Endometrial microvascular endothelial cells (primary cell): ENCODE data around the gene ADAD1. TPM values are rescaled to one million over a fixed set of nuclear protein-coding genes. Genes with fewer than 3 reads are reported as not detected.

Experiments
- in situ Hi-C: cut with HindIII; loops from 2 replicates; pipeline ENCODE4 v1.10.0; 2017; ENCODE audit warnings: low sequenced_read_pairs, low pct_unique_long_range_greater_than_20kb; ENCODE audit errors: inconsistent ontology term
- total RNA-seq: library from RNA; depleted of rRNA; stranded (reverse); fragments of >200 nt; gene quantifications from one replicate; pipeline ENCODE4 v1.2.3, GENCODE V29; 2015; ENCODE audit errors: inconsistent ontology term

Gene ADAD1
- total RNA-seq, 1 donor from 2014 or later, result not detected

DNA sequence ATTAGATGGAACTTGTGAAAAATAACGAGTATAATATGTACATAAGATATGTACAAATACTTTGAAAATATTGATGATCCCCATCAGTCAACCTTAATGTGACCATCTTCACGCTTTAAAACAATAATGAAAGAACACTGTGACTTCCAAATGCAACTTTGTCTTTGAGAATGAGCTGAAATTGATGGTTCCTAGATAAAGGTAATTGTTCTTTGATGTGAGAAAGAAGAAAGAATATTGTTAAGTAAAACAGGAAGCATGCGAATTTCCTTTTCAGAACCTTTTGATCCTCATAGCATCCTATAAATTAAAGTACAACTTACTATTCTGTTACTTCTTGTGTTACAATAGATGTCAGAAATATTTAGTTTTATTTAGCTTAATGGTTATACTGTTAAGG lies 55.5 kb downstream of the ADAD1 start:
- in situ Hi-C loops, result no loop called here

DNA sequence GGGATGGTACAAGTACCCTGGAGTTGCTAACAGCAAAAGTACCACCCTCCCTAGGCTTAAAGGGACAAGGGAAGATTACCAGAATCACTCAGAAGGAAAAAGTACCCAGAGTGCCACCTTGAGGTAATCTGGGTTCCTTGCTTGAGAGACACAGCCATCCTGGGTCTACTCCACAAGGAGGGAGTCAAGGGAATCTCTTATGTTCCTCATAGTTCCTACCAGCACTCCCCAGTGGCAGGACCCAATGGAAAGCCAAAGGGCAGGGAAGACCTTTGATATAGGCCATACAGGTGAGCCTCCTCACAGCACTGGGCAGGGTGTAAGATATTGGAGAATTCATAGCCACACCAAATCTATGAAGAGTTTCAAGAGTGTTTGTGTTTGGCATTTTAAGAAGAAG lies 72.0 kb downstream of the ADAD1 start:
- in situ Hi-C loops, result no loop called here

DNA sequence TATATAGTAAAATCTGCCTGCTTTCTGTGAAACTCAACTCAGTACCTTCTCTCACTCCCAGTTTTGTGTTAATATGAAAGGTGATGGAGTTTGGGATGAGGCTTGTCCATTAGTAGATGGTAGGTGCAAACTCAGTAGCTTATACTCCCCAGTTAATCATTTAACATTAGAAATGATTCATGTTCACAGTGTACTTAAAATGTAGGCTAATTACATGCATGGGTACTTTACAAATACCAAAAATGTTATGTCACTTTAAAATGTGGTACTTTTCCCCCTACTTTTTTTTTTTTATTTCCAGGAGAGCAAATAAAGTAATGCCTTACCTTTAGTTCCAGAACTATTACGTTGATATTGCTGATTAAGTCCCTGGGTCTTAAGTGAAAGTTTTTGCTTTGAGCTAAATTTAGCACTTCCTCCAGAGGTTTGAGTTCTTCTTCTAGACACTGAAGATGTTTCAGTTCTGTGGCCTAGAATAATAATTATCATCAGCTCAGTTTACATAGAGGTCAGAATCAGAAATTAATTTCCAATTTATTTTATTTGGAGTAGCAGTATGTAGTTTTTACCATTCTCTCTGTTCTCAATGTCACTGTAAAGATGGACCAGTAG lies 74.7 kb downstream of the ADAD1 start:
- in situ Hi-C loops, result no loop called here

DNA sequence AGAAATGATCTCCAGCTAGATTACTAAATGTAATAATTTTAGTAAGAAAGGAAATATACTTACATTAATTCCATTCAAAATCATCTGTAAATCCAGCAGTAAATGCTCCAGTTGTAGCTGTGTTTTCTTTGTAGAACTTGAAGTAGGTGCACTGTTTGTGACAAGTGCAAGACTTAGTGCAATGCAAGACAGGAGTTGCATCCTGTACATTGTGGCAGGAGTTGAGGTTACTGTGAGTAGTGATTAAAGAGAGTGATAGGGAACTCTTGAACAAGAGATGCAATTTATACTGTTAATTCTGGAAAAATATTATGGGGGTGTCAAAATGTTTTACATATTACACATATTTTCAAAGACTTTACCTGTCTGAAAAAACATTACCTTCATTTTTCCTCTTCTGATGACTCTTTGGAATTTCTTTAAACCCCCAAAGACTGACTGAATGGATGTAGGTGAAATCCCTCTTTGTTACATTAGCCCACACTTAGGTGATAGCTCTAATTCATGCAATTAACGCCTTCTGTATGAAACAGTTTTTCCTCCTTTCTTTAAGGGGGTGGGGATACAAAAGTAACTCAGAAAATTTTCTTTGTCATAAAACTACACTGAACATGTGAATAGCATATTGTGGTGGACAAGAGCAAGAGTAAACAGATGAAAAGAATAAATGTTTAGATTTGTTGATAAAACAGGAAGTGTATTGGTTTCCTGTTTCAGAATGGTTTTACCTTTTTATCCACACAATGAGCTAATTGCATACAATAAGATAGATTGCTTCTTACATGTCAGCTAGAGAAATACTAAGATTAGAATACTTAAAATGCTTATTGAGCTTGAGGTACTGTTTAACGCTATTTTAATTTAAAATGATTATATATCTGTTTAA lies 77.7 kb downstream of the ADAD1 start, which contains the start of gene IL2:
Gene IL2 (minus strand): TSS at position 495 of the 886 bp plus-strand sequence. CDS start 285 bp downstream, at position 210.
- in situ Hi-C loops, result no loop called here

DNA sequence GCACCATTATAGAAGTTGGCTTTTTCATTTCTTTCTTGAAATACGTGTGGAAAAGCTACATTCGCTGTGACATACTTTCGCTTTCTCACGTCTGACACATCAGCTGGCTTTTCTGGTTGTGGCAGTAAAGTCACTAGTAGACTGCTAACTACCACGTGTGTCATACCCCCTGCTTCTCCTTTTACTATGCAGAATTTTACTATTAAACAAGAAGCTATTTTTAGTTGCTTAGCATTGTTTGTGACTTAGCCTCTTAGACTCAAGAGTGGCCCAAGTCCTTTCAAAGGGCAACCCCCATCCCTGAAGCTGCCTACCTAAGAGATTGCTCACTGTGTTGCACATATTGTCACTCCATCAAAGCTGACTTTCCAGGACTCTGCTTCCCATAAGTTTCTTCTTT lies 79.8 kb downstream of the ADAD1 start:
- in situ Hi-C loops, result no loop called here

DNA sequence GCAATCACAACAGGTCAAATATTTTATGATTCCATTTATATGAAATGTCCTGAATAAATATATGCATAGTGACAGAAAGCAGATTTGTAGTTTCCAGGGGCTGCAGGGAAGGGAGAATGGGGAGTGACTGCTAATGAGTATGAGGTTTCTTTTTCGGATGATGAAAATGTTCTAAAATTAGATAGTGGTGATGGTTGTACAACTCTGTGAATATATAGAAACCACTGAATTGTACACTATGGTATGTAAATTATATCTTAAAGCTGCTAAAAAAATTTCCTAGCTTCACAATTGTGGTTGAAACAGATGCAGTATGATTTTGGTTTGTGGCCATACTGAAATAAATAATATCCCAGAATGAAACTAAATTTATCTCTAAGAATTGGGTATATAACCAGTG lies 90.6 kb downstream of the ADAD1 start:
- in situ Hi-C loops, result no loop called here

DNA sequence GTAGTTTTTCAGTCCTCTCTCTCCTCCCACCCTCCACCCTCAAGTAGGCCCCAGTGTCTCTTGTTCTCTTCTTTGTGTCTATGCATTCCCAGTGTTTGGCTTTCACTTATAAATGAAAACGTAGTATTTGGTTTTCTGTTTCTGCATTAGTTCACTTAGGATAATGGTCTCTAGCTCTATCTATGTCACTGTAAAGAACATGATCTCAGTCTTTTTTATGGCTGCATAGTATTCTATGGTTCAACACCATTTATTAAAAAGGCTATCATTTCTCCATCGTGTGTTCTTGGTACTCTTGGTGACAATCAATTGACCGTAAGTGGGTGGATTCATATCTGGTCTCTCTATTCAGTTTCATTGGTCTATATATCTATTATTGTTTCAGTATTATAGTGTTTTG lies 96.4 kb downstream of the ADAD1 start:
- in situ Hi-C loops, result no loop called here

DNA sequence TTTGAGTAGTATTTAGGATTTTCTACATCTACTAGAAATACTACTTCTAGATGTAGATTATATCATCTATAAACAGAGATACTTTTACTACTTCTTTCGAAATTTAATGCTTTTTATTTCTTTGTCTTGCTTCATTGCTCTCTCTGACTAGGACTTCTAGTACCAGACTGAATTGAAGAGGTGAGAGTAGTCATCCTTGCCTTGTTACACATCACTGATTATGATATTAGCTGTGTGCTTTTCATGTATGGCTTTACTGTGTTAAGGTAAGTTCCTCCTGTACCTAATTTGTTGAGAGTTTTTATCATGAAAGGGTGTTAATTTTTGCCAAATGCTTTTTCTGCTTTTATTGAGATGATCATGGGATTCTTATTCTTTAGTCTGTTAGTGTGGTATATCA lies 97.3 kb downstream of the ADAD1 start:
- in situ Hi-C loops, result no loop called here

DNA sequence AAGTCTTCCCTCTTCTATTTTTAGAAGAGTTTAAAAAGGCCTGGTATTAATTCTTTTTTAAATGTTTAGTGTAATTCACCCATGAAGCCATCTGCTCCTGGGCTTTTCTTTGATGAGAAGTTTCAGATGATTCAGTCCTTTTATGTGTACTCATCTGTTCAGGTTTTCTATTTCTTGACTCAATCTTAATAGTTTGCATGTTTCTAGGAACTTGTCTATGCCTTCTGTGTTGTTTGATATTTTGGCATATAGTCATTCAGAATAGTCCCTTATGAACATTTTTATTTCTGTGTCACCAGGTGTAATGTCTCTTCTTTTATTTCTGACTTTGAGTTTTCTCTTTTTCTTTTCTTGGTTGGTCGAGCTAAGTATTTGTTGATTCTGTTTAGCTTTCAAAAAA lies 97.9 kb downstream of the ADAD1 start:
- in situ Hi-C loops, result no loop called here

Other genes with a start within 250 kb of the ADAD1 start
- gene BLTP1, start 226.7 kb upstream of the ADAD1 start, total RNA-seq, result 42.6 TPM
- gene IL2, start 77.7 kb downstream of the ADAD1 start, total RNA-seq, result not detected
- not detected for gene IL21, start 242.1 kb downstream of the ADAD1 start, total RNA-seq